Endothelial cell of umbilical vein (primary cell): Measurements from ENCODE around the gene CHD9. TPM values are rescaled to one million over a fixed set of nuclear protein-coding genes. Genes with fewer than 3 reads are reported as not detected.

Source experiments
- BruUV-seq: library from RNA; stranded (reverse); fragments of 400-500 nt; replicated peaks from 2 replicates; lab custom pipeline; 2021; lab: Mats Ljungman, UMichigan
- CTCF ChIA-PET: fragments of 300-600, 350-600 bp; sonication (Branson Sonifier 250); formaldehyde crosslinking; loops from one replicate; lab custom pipeline; 2021; ENCODE audit warnings: antibody characterized with exemption, inconsistent platforms; lab: Charles Lee
- POLR2A ChIA-PET: fragments of 300-600, 350-600 bp; sonication (Branson Sonifier 250); formaldehyde crosslinking; loops from one replicate; lab custom pipeline; 2021; ENCODE audit warnings: antibody characterized with exemption, inconsistent platforms; lab: Charles Lee
- DNase-seq: peaks from one replicate; pipeline ENCODE4 v3.0.0-alpha.2; 2011; ENCODE audit warnings: low read depth, low spot score
- FAIRE-seq: peaks from 2 replicates; lab custom pipeline; 2011; peaks lifted over from hg19 to GRCh38; lab: Jason Lieb, UNC
- H2AFZ ChIP-seq: 2 replicates; pipeline ENCODE4 v1.6.0; 2012; ENCODE audit warnings: low read depth, low read length, control low read depth, inconsistent platforms
- H3K27ac ChIP-seq: 2 replicates; pipeline ENCODE4 v1.5.1; 2011; ENCODE audit warnings: low read depth, mild to moderate bottlenecking, control low read depth, low read length, moderate library complexity; ENCODE audit not compliant: insufficient read depth
- H3K27me3 ChIP-seq, 2 experiments: 2 replicates each; pipeline versions ENCODE4 v1.6.0 to v1.6.1; 2011; ENCODE audit warnings: low read length in 2 of 2, mixed read lengths in 1 of 2; ENCODE audit not compliant: control insufficient read depth in 2 of 2, insufficient read depth in 2 of 2
- H3K36me3 ChIP-seq, 2 experiments: 2 replicates in 1 of 2; 3 replicates in 1 of 2; pipeline ENCODE4 v1.5.1; 2011; ENCODE audit warnings: low read length in 2 of 2, mild to moderate bottlenecking in 1 of 2, moderate library complexity in 1 of 2; ENCODE audit not compliant: control insufficient read depth in 2 of 2, insufficient read depth in 2 of 2; ENCODE audit errors: extremely low read depth in 1 of 2
- H3K4me1 ChIP-seq: 3 replicates; pipeline ENCODE4 v1.5.1; 2011; ENCODE audit warnings: mild to moderate bottlenecking, low read length; ENCODE audit not compliant: control insufficient read depth, insufficient read depth; ENCODE audit errors: extremely low read depth
- H3K4me2 ChIP-seq: 2 replicates; pipeline ENCODE4 v1.6.1; 2011; ENCODE audit warnings: low read length, control low read depth, mixed read lengths; ENCODE audit not compliant: insufficient read depth
- H3K4me3 ChIP-seq, 3 experiments: fragments of 200-600 bp in 1 of 3; sonication (generic), shearing (Covaris generic) in 1 of 3; replicated peaks in 1 of 3; 2 replicates each; pipeline ENCODE4 v1.5.1; 2011 to 2016; ENCODE audit warnings: control low read depth in 3 of 3, low read length in 3 of 3, mild to moderate bottlenecking in 2 of 3, inconsistent platforms in 1 of 3, low read depth in 1 of 3, moderate library complexity in 1 of 3; ENCODE audit not compliant: insufficient read depth in 1 of 3
- H3K79me2 ChIP-seq: 2 replicates; pipeline ENCODE4 v1.6.0; 2012; ENCODE audit warnings: low read length, inconsistent platforms; ENCODE audit not compliant: control insufficient read depth, insufficient read depth
- H3K9ac ChIP-seq: replicated peaks from 2 replicates; pipeline ENCODE3; 2011; ENCODE audit warnings: low read length, control low read depth; ENCODE audit not compliant: insufficient read depth; ENCODE audit errors: extremely low read depth
- H3K9me1 ChIP-seq: replicated peaks from 3 replicates; pipeline ENCODE4 v1.6.0; 2011; ENCODE audit warnings: mild to moderate bottlenecking, low read length; ENCODE audit not compliant: control insufficient read depth, insufficient read depth; ENCODE audit errors: extremely low read depth
- H3K9me3 ChIP-seq: replicated peaks from 2 replicates; pipeline ENCODE4 v1.5.1; 2012; ENCODE audit warnings: low read length, inconsistent platforms; ENCODE audit not compliant: control insufficient read depth, insufficient read depth
- H4K20me1 ChIP-seq: replicated peaks from 2 replicates; pipeline ENCODE3; 2011; ENCODE audit warnings: mild to moderate bottlenecking, low read length; ENCODE audit not compliant: control insufficient read depth, insufficient read depth; ENCODE audit errors: extremely low read depth
- EZH2 ChIP-seq: IDR thresholded peaks from 2 replicates; pipeline ENCODE4 v1.6.1; 2012; ENCODE audit warnings: borderline replicate concordance, low read depth, mild to moderate bottlenecking, moderate library complexity, low read length, inconsistent platforms; ENCODE audit not compliant: severe bottlenecking
- FOS ChIP-seq: IDR thresholded peaks from 2 replicates; pipeline ENCODE4 v1.6.1; 2011; ENCODE audit warnings: mild to moderate bottlenecking, low read length, moderate library complexity, borderline replicate concordance; ENCODE audit not compliant: insufficient read depth
- GATA2 ChIP-seq: IDR thresholded peaks from 2 replicates; pipeline ENCODE4 v1.7.0; 2011; ENCODE audit warnings: low read depth, mild to moderate bottlenecking, moderate library complexity, mixed read lengths, low read length; ENCODE audit not compliant: insufficient read length, insufficient read depth
- JUN ChIP-seq: IDR thresholded peaks from 2 replicates; pipeline ENCODE4 v1.6.1; 2011; ENCODE audit warnings: borderline replicate concordance, low read depth; ENCODE audit not compliant: insufficient read length, insufficient read depth
- MYC ChIP-seq: IDR thresholded peaks from one replicate; pipeline ENCODE4 v1.6.1; 2011; ENCODE audit warnings: mild to moderate bottlenecking, low read depth, low read length
- POLR2A ChIP-seq: IDR thresholded peaks from 2 replicates; pipeline ENCODE4 v1.6.1; 2012; ENCODE audit warnings: low read depth, mild to moderate bottlenecking, control low read depth, low read length
- POLR2AphosphoS5 ChIP-seq: IDR thresholded peaks from 2 replicates; pipeline ENCODE4 v1.6.1; 2012; ENCODE audit warnings: low read depth, mild to moderate bottlenecking, control low read depth, low read length, moderate library complexity; ENCODE audit not compliant: insufficient read depth
- dilution Hi-C: fragments of 300-500 bp; cut with MboI; formaldehyde crosslinking; loops from one replicate; pipeline ENCODE4 v1.15.0; 2019; ENCODE audit warnings: low sequenced_read_pairs; ENCODE audit not compliant: extremely low pct_ligation_motif_present
- intact Hi-C: fragments of 100-400 bp; cut with micrococcal nuclease; formaldehyde crosslinking; loops from one replicate; pipeline ENCODE4 v1.10.0; 2022
- polyA plus RNA-seq, 4 experiments: library from polyadenylated mRNA; depleted of rRNA in 3 of 4; stranded (reverse) in 3 of 4; unstranded in 1 of 4; fragments of >200 nt; gene quantifications; 2 replicates each; pipeline versions ENCODE4 v1.2.1 to v1.2.3, GENCODE V29; 2011 to 2012; ENCODE audit warnings: missing spikeins in 1 of 4
- total RNA-seq: library from RNA; stranded (reverse); gene quantifications from 2 replicates; pipeline ENCODE4 v1.2.3, GENCODE V29; 2021
- TF ChIP-seq, protein P1 (sequence below): IDR thresholded peaks from 2 replicates; pipeline ENCODE4 v1.6.1; 2011; ENCODE audit not compliant: insufficient read depth, insufficient read length

CHD9 gene
- total and polyA plus RNA-seq, 2 donors (not counting 3 experiments of a cell fraction or from before 2014, with no cell fraction given): 9.9 to 59.2 TPM

DNA sequence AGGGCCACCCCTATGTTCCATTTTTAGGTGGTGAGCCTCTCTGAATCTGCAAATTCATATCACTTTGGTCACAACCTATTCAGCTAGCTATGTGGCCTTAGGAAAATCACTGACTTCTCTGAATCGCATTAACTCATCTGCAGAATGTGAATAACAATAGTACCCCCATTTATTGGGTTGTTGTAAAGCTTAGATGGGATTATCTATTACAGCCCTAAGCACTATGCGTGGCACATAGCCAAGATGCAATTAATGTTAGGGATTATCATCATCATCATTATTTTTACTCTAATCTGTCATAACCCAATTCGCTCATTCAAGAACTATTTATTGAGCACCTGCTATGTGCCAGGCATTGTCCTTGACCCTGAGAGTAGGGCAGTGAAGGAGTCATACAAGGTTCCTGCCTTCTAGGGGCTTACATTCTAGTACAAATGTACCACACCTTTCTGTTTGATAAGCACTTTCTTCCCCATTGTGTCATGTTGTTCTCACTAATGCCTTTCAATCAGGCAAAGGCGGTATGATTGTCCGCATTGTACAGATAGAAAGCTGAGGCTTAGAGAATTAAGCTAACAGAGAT lies 38.5 kb downstream of the CHD9 start:
- DNase-seq (no peak), FAIRE-seq (no peak)
- no peaks in the 10 kb centered on the region for H3K36me3 ChIP-seq
- TF ChIP-seq MYC (no peak), EZH2 (no peak), JUN (no peak), POLR2A (no peak), GATA2 (no peak)
- TF ChIP-seq, protein P1, sequence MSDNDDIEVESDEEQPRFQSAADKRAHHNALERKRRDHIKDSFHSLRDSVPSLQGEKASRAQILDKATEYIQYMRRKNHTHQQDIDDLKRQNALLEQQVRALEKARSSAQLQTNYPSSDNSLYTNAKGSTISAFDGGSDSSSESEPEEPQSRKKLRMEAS: no peak
- H3K4me3 ChIP-seq: no peak overlapping the region
- H3K9ac ChIP-seq: no peak overlapping the region
- no peak overlapping the region for H2AFZ ChIP-seq
- peak overlapping the region; percentile 51 for H3K27ac ChIP-seq
- H3K27me3 ChIP-seq: no peaks in the 10 kb centered on the region
- intact Hi-C loops (loop anchor here (1.0 to 5.0 kb wide), 2 partner anchors 36 to 424 kb away; no protein-coding TSS in a partner anchor), dilution Hi-C loops (no loop called here)
- peaks cover 55% of the 10 kb centered on the region for H3K4me1 ChIP-seq
- ChIA-PET POLR2A (interaction anchor here (0.6 kb wide), 1 partner anchor 21 kb away, joined by 7 read pairs; no protein-coding TSS in a partner anchor), CTCF (interaction anchor here (0.9 to 1.5 kb wide), 3 partner anchors 10 to 114 kb away, joined by 3 to 4 read pairs (median 4); no protein-coding TSS in a partner anchor)
- no peaks in the 10 kb centered on the region for H3K9me1 ChIP-seq
- BruUV-seq: no TSS peak
- H3K4me2 ChIP-seq: no peak overlapping the region
- no peaks in the 10 kb centered on the region for H4K20me1 ChIP-seq
- H3K9me3 ChIP-seq: no peaks in the 10 kb centered on the region
- peaks cover 2% of the 10 kb centered on the region for H3K79me2 ChIP-seq

DNA sequence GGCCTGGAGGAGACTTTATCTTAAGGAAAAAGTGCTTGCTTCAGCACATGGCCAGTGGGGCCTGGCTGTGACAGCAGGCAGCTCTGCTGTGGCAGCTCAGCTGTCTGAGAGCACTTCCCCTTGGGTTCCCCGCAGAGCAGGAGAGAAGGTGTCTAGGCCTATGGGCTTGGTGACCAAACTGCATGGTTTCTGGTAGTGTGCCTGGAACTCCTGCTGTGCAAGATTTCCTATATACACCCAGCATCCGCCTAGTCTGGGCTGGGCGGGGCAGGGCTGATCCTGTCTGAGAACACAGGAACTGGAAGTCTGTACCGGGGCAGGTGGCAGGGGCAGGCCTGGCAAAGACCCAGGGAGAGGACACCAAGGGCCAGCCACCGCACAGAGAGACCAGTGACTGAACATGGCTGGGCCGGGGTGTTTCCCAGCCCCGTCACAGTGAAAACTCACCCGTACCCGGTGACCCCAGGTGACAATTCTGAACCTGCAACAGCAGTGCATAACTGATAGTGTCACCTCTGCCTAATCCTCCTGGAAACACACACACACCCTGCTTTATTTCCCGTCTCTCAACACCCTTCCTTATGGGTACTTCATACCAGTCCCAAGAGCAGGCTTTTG lies 39.3 kb downstream of the CHD9 start:
- no peaks in the 10 kb centered on the region for H4K20me1 ChIP-seq
- peaks cover 2% of the 10 kb centered on the region for H3K79me2 ChIP-seq
- intact Hi-C loops: loop anchor here (5.0 kb wide), 1 partner anchor 423 kb away; no protein-coding TSS in a partner anchor
- H3K9me1 ChIP-seq: no peaks in the 10 kb centered on the region
- CTCF ChIA-PET: interaction anchor here (0.9 to 1.5 kb wide), 2 partner anchors 10 to 27 kb away, joined by 4 read pairs; no protein-coding TSS in a partner anchor
- no peaks in the 10 kb centered on the region for H3K27me3 ChIP-seq
- no peak overlapping the region for H3K4me3 ChIP-seq
- POLR2A ChIA-PET: no interaction called here
- H2AFZ ChIP-seq: peak overlapping the region; percentile 24
- H3K9me3 ChIP-seq: no peaks in the 10 kb centered on the region
- peak overlapping the region; percentile 51 for H3K27ac ChIP-seq
- no TSS peak for BruUV-seq
- FAIRE-seq (peak; percentile 77), DNase-seq (peak; percentile 72)
- H3K9ac ChIP-seq: peak overlapping the region; percentile 1
- no peak overlapping the region for H3K4me2 ChIP-seq
- dilution Hi-C loops: no loop called here
- H3K4me1 ChIP-seq: peaks cover 64% of the 10 kb centered on the region
- TF ChIP-seq FOS (no peak), POLR2AphosphoS5 (peak; percentile 46), POLR2A (peak; percentile 27)
- H3K36me3 ChIP-seq: no peaks in the 10 kb centered on the region
